ENCODE results near the gene SEMA4D. TPM values are rescaled to one million over a fixed set of nuclear protein-coding genes. Genes with fewer than 3 reads are reported as not detected.
"Not testable (repeated sequence)": the region's sequence is repeated elsewhere in the genome, so short reads cannot be mapped to it uniquely, and the experiment has no call there.

The SEMA4D gene
- total and polyA plus RNA-seq, 2 donors = 9.1 to 14.0 TPM

DNA sequence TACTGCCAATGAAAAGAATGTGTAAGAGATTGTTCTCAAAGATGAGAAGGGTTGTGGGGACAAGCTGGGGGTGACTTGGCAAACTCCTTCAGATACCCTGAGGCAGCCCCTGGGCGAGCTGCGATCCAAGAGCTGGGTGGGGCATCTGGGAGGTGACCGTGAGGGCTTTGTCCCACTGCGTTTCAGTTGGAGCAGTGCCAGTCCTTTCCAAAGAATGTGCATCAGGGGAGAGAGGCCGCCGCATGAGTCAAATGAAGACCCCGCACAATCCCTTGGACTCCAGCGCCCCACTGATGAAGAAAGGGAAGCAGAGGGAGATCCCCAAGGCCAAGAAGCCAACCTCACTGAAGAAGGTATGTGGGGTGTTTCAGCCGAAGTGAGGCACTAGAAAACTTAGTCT lies 151.2 kb downstream of the SEMA4D start:
- 88% methylated on average over 9 of the region's 9 CpGs for WGBS
- no peak for DNase-seq (ENCODE audit: extremely low spot score)
- Histone ChIP-seq H3K36me3 (ENCODE audit: insufficient read depth) (peaks cover 2% of the 10 kb centered on the region), H3K4me1 (ENCODE audit: insufficient read depth) (no peaks in the 10 kb centered on the region), H3K4me3 (ENCODE audit: low read depth, low read length) (no peak overlapping the region), H3K27ac (ENCODE audit: low read depth) (no peak overlapping the region)

DNA sequence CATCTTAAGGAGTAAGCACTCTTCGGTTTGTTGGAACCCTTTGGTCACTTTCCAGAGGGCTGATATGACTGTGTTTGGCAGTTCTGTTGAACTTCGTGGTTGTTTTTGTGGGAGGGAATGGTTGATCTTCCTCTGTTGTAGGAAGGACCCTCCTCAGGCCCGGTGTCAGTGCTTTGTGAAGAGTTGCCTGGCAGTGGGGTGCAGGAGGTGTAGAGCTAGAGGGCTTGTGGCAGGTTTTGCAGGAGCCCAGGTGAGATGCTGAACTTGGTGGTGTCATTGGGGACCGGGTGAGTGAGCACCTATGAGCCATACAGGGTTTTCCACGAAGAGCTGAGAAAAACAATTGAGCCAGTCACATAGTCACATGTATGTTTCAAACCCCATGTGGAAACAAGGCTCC lies 152.4 kb downstream of the SEMA4D start:
- no peaks in the 10 kb centered on the region for H3K4me1 ChIP-seq (ENCODE audit: insufficient read depth)
- no peak for DNase-seq (ENCODE audit: extremely low spot score)
- WGBS = 95% methylated on average over 5 of the region's 5 CpGs
- no peak overlapping the region for H3K27ac ChIP-seq (ENCODE audit: low read depth)
- H3K36me3 ChIP-seq (ENCODE audit: insufficient read depth) = peaks cover 2% of the 10 kb centered on the region
- H3K4me3 ChIP-seq (ENCODE audit: low read depth, low read length) = no peak overlapping the region

DNA sequence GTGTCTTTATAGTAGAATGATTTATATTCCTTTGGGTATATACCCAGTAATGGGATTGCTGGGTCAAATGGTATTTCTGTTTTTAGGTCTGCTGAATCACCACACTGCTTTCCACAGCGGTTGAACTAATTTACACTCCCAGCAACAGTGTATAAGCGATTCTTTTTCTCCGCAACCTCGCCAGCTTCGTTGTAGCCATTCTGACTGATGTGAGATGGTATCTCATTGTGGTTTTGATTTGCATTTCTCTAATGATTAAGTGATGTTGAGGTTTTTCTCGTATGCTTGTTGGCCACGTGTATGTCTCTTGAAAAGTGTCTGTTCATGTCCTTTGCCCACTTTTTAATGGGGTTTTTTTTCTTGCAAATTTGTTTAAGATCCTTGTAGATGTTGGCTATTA lies 154.1 kb downstream of the SEMA4D start:
- DNase-seq (ENCODE audit: extremely low spot score); H3K27ac ChIP-seq (ENCODE audit: low read depth); H3K36me3 ChIP-seq (ENCODE audit: insufficient read depth); H3K4me1 ChIP-seq (ENCODE audit: insufficient read depth); H3K4me3 ChIP-seq (ENCODE audit: low read depth, low read length): not testable (repeated sequence)
- WGBS = 91% methylated on average over 7 of the region's 7 CpGs

DNA sequence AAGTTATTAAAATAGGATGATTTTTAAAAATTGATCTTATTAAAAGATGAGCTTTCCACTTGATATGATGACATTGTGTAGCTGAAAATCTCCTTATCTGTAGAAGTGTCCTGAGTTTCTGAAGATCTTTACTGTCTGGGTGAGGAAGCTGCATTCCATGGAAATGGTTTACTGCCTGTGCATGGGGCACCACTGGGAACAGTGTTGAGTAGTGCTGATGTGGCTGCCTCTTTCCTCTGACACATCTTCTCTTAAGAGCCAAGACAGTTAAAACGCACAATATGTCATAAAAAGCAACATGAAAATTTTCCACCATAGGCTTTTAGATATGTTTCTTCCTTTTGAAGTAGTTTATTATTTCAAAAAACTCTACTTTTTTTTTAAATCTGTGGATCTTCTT lies 155.0 kb downstream of the SEMA4D start:
- Histone ChIP-seq H3K4me3 (ENCODE audit: low read depth, low read length) (no peak overlapping the region), H3K4me1 (ENCODE audit: insufficient read depth) (no peaks in the 10 kb centered on the region), H3K27ac (ENCODE audit: low read depth) (no peak overlapping the region), H3K36me3 (ENCODE audit: insufficient read depth) (peaks cover 5% of the 10 kb centered on the region)
- DNase-seq (ENCODE audit: extremely low spot score) = no peak
- 95% methylated on average over 1 of the region's 1 CpG for WGBS

DNA sequence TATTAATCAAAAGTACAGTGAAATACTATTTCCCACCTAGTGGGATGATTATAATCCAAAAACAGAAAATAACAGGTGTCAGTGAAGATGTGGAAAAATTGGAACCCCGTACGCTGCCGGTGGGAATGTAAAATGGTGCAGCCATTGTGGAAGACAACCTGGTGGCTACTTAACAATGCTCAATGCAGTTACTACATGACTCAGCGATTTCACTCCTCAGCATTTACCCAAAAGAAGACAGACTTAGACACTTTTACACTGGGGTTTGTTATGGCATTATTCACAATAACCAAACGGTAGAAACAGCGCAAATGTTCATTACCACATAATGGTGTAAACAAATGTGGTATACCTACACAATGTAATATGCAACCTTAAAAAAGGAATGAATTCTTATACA lies 155.7 kb downstream of the SEMA4D start:
- no peak overlapping the region for H3K4me3 ChIP-seq (ENCODE audit: low read depth, low read length)
- H3K27ac ChIP-seq (ENCODE audit: low read depth) = no peak overlapping the region
- WGBS = 97% methylated on average over 6 of the region's 6 CpGs
- no peaks in the 10 kb centered on the region for H3K4me1 ChIP-seq (ENCODE audit: insufficient read depth)
- peaks cover 5% of the 10 kb centered on the region for H3K36me3 ChIP-seq (ENCODE audit: insufficient read depth)
- DNase-seq (ENCODE audit: extremely low spot score) = no peak

DNA sequence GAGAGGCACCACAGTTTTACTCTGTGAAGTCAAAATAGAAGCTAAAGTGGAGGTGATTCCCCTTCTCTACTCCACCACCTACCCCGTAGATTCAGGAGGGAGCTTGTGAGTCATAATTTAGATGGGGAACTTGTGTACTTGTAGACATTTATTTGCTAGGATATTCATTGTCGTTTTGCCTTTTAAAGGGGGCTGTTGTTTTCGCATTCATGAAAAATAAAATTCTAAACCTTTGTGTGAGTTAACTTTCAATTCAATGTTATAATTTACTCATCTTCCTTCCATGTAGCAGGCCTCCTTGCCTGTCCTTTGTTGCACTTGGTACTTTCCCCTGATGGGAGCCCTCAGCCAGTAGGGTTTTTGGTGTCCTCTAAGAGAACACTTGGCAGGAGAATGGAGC lies 157.6 kb downstream of the SEMA4D start:
- no peak for DNase-seq (ENCODE audit: extremely low spot score)
- peaks cover 7% of the 10 kb centered on the region for H3K36me3 ChIP-seq (ENCODE audit: insufficient read depth)
- WGBS = 93% methylated on average over 3 of the region's 3 CpGs
- no peak overlapping the region for H3K27ac ChIP-seq (ENCODE audit: low read depth)
- no peak overlapping the region for H3K4me3 ChIP-seq (ENCODE audit: low read depth, low read length)
- H3K4me1 ChIP-seq (ENCODE audit: insufficient read depth) = no peaks in the 10 kb centered on the region

DNA sequence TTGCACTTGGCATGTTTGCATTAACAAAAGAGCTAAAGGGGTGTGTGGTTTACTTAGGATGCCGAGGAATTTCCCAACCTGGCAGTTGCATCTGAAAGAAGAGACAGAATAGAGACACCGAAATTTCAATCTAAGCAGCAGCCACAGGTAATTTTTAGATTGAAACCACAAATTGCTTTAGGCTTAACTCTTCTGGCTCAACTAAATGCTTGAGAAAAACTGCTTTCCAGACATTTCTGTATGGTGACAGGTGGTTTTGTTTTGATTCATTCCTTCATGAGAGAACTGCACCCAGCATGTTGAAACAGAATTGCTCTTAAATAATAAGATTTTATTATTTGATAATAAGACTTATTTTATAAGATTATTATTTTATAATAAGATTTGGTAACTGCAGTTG lies 158.1 kb downstream of the SEMA4D start:
- WGBS = 89% methylated on average over 2 of the region's 2 CpGs

DNA sequence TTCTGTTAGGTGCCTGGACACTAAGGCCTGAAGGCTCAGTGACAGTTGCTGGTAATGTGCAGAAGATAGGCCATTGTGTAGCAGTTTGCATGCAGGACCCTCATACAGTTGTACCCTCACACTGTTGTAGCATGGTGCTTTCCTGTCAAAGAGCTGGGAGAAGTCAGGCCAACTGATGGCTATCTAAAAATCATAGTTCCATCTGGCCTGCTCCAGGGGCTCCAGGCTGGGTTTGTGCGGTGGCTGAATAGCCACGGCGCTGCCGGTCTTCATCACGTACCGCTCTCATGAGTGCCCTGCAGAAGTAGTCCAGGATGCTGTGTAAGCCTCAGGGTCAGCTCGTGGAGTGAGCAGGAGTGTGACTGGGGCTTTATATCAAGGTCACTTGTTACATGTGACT lies 167.4 kb downstream of the SEMA4D start:
- 95% methylated on average over 7 of the region's 7 CpGs for WGBS
- no peak overlapping the region for H3K27ac ChIP-seq (ENCODE audit: low read depth)
- H3K4me3 ChIP-seq (ENCODE audit: low read depth, low read length) = no peak overlapping the region
- H3K36me3 ChIP-seq (ENCODE audit: insufficient read depth) = peaks cover 14% of the 10 kb centered on the region
- H3K4me1 ChIP-seq (ENCODE audit: insufficient read depth) = no peaks in the 10 kb centered on the region
- no peak for DNase-seq (ENCODE audit: extremely low spot score)

More for the DNA sequence above, 158.1 kb downstream of the SEMA4D start:
- no peak for DNase-seq (ENCODE audit: extremely low spot score)
- peaks cover 7% of the 10 kb centered on the region for H3K36me3 ChIP-seq (ENCODE audit: insufficient read depth)
- no peak overlapping the region for H3K27ac ChIP-seq (ENCODE audit: low read depth)
- H3K4me1 ChIP-seq (ENCODE audit: insufficient read depth) = no peaks in the 10 kb centered on the region
- H3K4me3 ChIP-seq (ENCODE audit: low read depth, low read length) = no peak overlapping the region

DNA sequence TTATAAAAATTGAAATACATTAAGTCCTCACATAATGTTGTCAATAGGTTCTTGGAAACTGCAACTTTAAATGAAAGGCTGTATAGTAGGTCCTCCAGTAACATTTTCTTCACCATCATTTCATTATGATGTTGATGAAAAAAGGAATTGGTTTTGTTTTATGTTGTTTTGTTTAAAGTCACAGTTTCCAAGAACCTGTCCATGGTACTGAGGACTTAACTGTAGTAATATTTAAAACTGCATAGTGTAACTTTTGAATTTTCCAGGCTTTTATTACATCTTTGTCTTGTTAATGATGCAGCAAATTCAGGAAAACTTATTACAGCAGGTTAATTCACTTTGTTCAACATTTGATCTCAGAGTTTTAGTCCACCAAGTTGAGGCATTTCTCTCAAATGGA lies 168.0 kb downstream of the SEMA4D start:
- Histone ChIP-seq H3K27ac (ENCODE audit: low read depth) (no peak overlapping the region), H3K4me3 (ENCODE audit: low read depth, low read length) (no peak overlapping the region), H3K36me3 (ENCODE audit: insufficient read depth) (peaks cover 14% of the 10 kb centered on the region), H3K4me1 (ENCODE audit: insufficient read depth) (no peaks in the 10 kb centered on the region)
- no peak for DNase-seq (ENCODE audit: extremely low spot score)

DNA sequence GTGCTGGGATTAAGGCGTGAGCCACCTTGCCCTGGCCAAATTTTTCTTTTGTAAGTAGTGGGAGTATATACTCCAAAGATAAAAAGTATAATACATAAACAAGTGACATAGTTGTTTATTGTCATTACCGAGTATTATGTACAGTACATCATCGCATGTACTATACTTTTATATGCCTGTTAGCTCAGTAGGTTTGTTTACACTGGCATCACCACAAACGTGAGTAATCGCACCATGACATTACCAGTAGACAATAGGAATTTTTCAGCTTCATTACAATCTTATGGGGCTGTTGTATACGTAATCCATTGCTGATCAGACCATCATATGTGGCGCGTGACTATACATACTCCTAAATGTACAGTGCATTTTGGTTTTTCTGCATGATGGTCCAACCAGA lies 169.8 kb downstream of the SEMA4D start:
- H3K36me3 ChIP-seq (ENCODE audit: insufficient read depth) = peaks cover 10% of the 10 kb centered on the region
- H3K4me1 ChIP-seq (ENCODE audit: insufficient read depth) = no peaks in the 10 kb centered on the region
- 88% methylated on average over 8 of the region's 8 CpGs for WGBS
- no peak for DNase-seq (ENCODE audit: extremely low spot score)
- no peak overlapping the region for H3K4me3 ChIP-seq (ENCODE audit: low read depth, low read length)
- H3K27ac ChIP-seq (ENCODE audit: low read depth) = no peak overlapping the region

DNA sequence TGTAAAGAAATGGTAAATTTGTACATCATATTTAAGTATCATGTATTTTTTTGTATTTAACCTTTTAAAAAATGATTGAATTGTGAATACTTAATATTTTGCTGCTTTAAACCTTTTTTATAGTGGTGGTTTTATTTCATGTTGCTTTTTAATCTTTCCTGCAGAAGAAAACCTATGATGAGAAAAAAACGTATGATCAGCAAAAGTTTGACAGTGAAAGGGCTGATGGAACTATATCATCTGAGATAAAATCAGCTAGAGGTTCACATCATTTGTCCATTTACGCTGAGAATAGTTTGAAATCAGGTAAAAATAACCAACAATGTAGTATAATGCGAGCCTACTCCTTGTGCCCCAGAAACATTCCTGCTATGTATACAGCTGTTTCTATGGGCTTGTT lies 172.2 kb downstream of the SEMA4D start:
- no peak overlapping the region for H3K4me3 ChIP-seq (ENCODE audit: low read depth, low read length)
- peaks cover 10% of the 10 kb centered on the region for H3K36me3 ChIP-seq (ENCODE audit: insufficient read depth)
- H3K4me1 ChIP-seq (ENCODE audit: insufficient read depth) = no peaks in the 10 kb centered on the region
- H3K27ac ChIP-seq (ENCODE audit: low read depth) = no peak overlapping the region
- 85% methylated on average over 3 of the region's 3 CpGs for WGBS
- DNase-seq (ENCODE audit: extremely low spot score) = no peak

DNA sequence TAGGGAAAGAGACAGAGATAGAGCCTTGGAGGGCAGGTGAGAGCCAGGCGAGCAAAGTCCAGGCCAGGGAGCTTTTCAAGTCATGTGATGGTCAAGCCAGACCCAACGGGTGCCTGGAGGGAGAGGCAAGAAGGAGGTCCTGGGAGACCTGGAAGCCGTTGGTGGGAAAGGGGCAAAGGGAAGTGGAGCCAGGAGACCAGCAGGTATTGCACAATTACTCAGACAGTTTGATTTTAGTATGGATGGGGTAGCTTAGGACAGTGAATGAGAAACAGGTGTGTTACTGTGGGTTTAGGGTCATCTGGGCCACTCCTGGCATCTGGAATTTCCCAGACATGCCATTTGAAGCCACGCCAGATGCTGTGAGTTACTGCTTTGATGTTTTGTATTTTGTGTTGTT lies 174.5 kb downstream of the SEMA4D start:
- no peak for DNase-seq (ENCODE audit: extremely low spot score)
- no peaks in the 10 kb centered on the region for H3K4me1 ChIP-seq (ENCODE audit: insufficient read depth)
- 71% methylated on average over 4 of the region's 4 CpGs for WGBS
- peaks cover 4% of the 10 kb centered on the region for H3K36me3 ChIP-seq (ENCODE audit: insufficient read depth)
- H3K27ac ChIP-seq (ENCODE audit: low read depth) = no peak overlapping the region
- H3K4me3 ChIP-seq (ENCODE audit: low read depth, low read length) = no peak overlapping the region

DNA sequence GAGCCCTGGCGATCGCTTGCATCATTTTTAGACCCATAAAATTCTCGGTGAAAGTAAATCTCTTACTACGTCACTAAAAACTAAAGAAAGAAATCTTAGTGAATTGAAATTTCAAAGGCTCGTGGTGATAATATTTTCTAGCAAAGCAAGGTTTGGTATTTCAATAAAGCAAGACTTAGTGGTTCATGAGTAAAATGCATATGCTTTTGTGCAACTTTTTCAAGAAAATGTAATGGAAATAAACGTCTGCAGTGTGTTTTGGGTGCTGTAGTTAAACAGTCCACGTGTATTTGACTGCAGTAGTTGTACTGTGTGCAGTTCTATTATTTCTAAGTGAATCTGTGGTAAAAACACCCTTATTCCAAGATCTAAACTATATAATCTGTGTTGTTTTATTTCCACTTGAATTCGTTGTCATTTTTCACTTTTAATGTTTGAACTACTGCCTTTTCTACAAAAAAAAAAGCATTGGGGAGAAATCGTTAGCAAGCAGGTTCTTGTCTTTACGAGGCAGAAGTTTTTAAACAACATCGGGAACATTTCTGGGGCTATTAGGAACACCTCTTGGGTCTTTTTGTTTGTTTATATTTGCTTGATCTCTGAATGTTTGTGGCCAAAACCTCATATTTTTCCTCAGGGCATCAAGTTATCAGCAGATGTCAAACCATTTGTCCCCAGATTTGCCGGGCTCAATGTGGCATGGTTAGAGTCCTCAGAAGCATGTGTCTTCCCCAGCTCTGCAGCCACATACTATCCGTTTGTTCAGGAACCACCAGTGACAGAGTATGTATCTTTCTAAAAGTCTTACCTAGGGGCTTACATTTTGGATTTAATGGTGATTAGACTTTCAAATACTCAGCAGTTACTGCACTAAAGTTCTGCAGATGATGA lies 178.7 kb downstream of the SEMA4D start:
- peak overlapping the region; percentile 62 for H3K4me3 ChIP-seq (ENCODE audit: low read depth, low read length)
- H3K36me3 ChIP-seq (ENCODE audit: insufficient read depth) = no peaks in the 10 kb centered on the region
- no peaks in the 10 kb centered on the region for H3K4me1 ChIP-seq (ENCODE audit: insufficient read depth)
- H3K27ac ChIP-seq (ENCODE audit: low read depth) = peak overlapping the region; percentile 100
- 2% methylated on average over 13 of the region's 13 CpGs for WGBS
- DNase-seq (ENCODE audit: extremely low spot score) = no peak

DNA sequence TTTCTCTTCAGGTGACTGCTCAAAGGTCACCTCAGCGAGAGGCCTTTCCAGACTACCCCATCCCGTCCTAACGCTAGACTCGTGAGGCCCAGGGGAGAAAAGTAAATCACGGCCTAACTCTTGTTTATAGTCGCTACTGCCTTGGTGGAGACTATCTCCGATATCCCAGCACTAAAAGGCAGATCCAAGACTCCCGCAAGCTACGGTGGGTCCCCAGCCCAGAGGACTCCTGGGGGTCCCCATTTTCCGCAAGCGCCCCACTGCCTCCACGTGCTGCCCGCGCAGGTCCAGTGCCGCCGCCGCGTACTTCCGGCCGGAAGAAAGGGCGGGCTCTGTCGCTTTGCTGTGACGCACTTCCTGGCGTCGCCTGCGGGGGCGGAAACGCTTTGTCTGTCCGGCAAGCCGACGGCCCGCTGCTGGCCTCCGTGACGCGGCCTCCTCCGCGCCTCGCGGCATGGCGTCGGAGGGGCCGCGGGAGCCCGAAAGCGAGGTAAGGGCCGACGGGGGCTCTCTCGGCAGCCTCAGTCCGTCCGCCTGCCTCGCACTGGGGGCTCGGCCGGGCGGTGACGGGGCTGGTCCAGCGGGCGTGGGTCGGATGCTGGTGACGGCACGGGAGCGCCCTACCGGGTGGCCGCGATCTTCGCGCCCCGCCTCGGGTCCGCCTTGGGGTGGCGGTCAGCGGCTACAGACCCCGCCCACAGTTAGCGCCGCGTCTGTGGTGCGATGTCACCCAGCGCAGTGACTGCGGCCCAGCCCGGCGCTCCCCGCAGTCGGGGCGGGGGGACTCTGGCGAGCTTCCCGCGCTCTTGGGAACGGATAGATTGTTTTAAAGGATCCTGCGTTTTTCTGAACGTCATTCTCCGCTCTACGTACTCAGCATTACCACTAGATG lies 179.5 kb downstream of the SEMA4D start, which contains the start of gene SECISBP2:
TSS of gene SECISBP2 (plus strand) at position 378 of the 892 bp plus-strand sequence. CDS start at position 455, 77 bp downstream.
- Histone ChIP-seq H3K4me1 (ENCODE audit: insufficient read depth) (no peaks in the 10 kb centered on the region), H3K27ac (ENCODE audit: low read depth) (peak within 1 kb of the TSS; percentile 100), H3K36me3 (ENCODE audit: insufficient read depth) (no peaks in the 10 kb centered on the region), H3K4me3 (ENCODE audit: low read depth, low read length) (peak within 1 kb of the TSS; percentile 62)
- WGBS = under 1% methylated on average over 91 of the region's 91 CpGs
- DNase-seq (ENCODE audit: extremely low spot score) = peak; percentile 93

Measured in urinary bladder (tissue), 4 donors.